Endothelial cell (in vitro differentiated cells): ENCODE data around the gene SLC44A5. TPM values are rescaled to one million over a fixed set of nuclear protein-coding genes. Genes with fewer than 3 reads are reported as not detected.

Source experiments
- DNase-seq: peaks from one replicate; pipeline ENCODE4 v3.0.0; 2021; ENCODE audit warnings: low spot score
- H3K27ac Mint-ChIP-seq: one replicate; pipeline ENCODE4 v1.8.0; 2021; ENCODE audit warnings: mixed read lengths, inconsistent platforms; ENCODE audit not compliant: unreplicated experiment
- H3K27me3 Mint-ChIP-seq: one replicate; pipeline ENCODE4 v1.8.0; 2021; ENCODE audit warnings: mild to moderate bottlenecking, moderate library complexity, mixed read lengths, inconsistent platforms; ENCODE audit not compliant: unreplicated experiment
- H3K36me3 Mint-ChIP-seq: one replicate; pipeline ENCODE4 v1.8.0; 2021; ENCODE audit warnings: mild to moderate bottlenecking, low read depth, mixed read lengths, inconsistent platforms; ENCODE audit not compliant: unreplicated experiment
- H3K4me1 Mint-ChIP-seq: one replicate; pipeline ENCODE4 v1.8.0; 2021; ENCODE audit warnings: mild to moderate bottlenecking, mixed read lengths, inconsistent platforms; ENCODE audit not compliant: unreplicated experiment
- H3K4me3 Mint-ChIP-seq: one replicate; pipeline ENCODE4 v1.8.0; 2021; ENCODE audit warnings: mild to moderate bottlenecking, mixed read lengths, inconsistent platforms; ENCODE audit not compliant: unreplicated experiment
- H3K9me3 Mint-ChIP-seq: one replicate; pipeline ENCODE4 v1.8.0; 2021; ENCODE audit warnings: mixed read lengths, inconsistent platforms; ENCODE audit not compliant: unreplicated experiment
- CTCF ChIP-seq: fragments of 200-600 bp; sonication (generic); IDR thresholded peaks from one replicate; pipeline ENCODE4 v1.5.0; 2021; ENCODE audit warnings: antibody characterized with exemption; ENCODE audit not compliant: unreplicated experiment
- total RNA-seq: library from RNA; stranded (reverse); fragmentation: NEBNext Ultra II Directional; extraction: Animal tissue kit (Norgen Biotek cat#: 25700); gene quantifications from one replicate; pipeline ENCODE4 v1.2.1, GENCODE V29; 2021; ENCODE audit not compliant: unreplicated experiment

SLC44A5 gene
- total RNA-seq, 1 donor from 2014 or later: 3.4 TPM

- Mint-ChIP-seq H3K4me1 (no peaks in the 10 kb centered on the region), H3K27me3 (no peaks in the 10 kb centered on the region), H3K36me3 (no peaks in the 10 kb centered on the region), H3K9me3 (no peaks in the 10 kb centered on the region), H3K4me3 (no peak overlapping the region), H3K27ac (no peak overlapping the region)
- no peak for DNase-seq
- no peak for TF ChIP-seq CTCF
These were observed 317.6 kb downstream of the SLC44A5 start for GRCh38 chr1:75293270-75293669.

- H3K4me1 Mint-ChIP-seq: no peaks in the 10 kb centered on the region
- no peak for DNase-seq
- no peak for TF ChIP-seq CTCF
- no peaks in the 10 kb centered on the region for H3K36me3 Mint-ChIP-seq
- no peak overlapping the region for H3K27ac Mint-ChIP-seq
- no peak overlapping the region for H3K4me3 Mint-ChIP-seq
- no peaks in the 10 kb centered on the region for H3K9me3 Mint-ChIP-seq
- H3K27me3 Mint-ChIP-seq: no peaks in the 10 kb centered on the region
These were observed 318.9 kb downstream of the SLC44A5 start for GRCh38 chr1:75292013-75292412.

GRCh38 chr1:75276385-75276784 lies 334.5 kb downstream of the SLC44A5 start:
- Mint-ChIP-seq H3K4me3 (no peak overlapping the region), H3K27me3 (no peaks in the 10 kb centered on the region), H3K36me3 (no peaks in the 10 kb centered on the region), H3K9me3 (no peaks in the 10 kb centered on the region), H3K4me1 (no peaks in the 10 kb centered on the region), H3K27ac (no peak overlapping the region)
- TF ChIP-seq CTCF: no peak
- DNase-seq: no peak

GRCh38 chr1:75275631-75276030 lies 335.3 kb downstream of the SLC44A5 start:
- no peaks in the 10 kb centered on the region for H3K4me1 Mint-ChIP-seq
- no peak overlapping the region for H3K4me3 Mint-ChIP-seq
- H3K9me3 Mint-ChIP-seq: no peaks in the 10 kb centered on the region
- H3K36me3 Mint-ChIP-seq: no peaks in the 10 kb centered on the region
- no peak for DNase-seq
- no peak for TF ChIP-seq CTCF
- H3K27me3 Mint-ChIP-seq: no peaks in the 10 kb centered on the region
- H3K27ac Mint-ChIP-seq: no peak overlapping the region

- H3K4me3 Mint-ChIP-seq: no peak overlapping the region
- no peak for TF ChIP-seq CTCF
- no peaks in the 10 kb centered on the region for H3K27me3 Mint-ChIP-seq
- no peak overlapping the region for H3K27ac Mint-ChIP-seq
- DNase-seq: no peak
- H3K9me3 Mint-ChIP-seq: no peaks in the 10 kb centered on the region
- H3K36me3 Mint-ChIP-seq: no peaks in the 10 kb centered on the region
- H3K4me1 Mint-ChIP-seq: no peaks in the 10 kb centered on the region
These were observed 335.9 kb downstream of the SLC44A5 start for GRCh38 chr1:75274920-75275506.
